B cell (primary cell): ENCODE measurements around the gene RAB3A.

Experiments
- EZH2 ChIP-seq: IDR thresholded peaks from 2 replicates; pipeline ENCODE4 v1.6.1; 2012; ENCODE audit warnings: borderline replicate concordance, low read depth, mild to moderate bottlenecking, moderate library complexity, low read length; ENCODE audit not compliant: insufficient read depth, poor library complexity, severe bottlenecking
- TF ChIP-seq, protein P1 (sequence below): fragments of 200-600 bp; IDR thresholded peaks from one replicate; pipeline ENCODE4 v1.8.0; 2022; ENCODE audit warnings: antibody characterized with exemption, mild to moderate bottlenecking

DNA sequence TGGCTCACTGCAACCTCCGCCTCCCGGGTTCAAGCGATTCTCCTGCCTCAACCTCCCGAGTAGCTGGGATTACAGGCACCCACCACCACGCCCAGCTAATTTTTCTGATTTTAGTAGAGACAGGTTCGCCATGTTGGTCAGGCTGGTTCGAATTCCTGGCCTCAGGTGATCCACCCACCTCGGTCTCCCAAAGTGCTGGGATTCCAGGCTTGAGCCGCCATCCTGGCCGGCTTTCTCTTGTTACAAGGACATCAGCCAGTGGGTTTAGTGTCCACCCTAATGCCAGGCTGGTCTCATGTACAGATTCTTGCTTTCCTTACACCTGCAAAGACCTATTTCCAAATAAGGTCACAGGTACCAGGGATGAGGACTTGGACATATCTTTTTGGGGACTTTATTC is 44.0 kb downstream of the RAB3A start:
- TF ChIP-seq, protein P1, sequence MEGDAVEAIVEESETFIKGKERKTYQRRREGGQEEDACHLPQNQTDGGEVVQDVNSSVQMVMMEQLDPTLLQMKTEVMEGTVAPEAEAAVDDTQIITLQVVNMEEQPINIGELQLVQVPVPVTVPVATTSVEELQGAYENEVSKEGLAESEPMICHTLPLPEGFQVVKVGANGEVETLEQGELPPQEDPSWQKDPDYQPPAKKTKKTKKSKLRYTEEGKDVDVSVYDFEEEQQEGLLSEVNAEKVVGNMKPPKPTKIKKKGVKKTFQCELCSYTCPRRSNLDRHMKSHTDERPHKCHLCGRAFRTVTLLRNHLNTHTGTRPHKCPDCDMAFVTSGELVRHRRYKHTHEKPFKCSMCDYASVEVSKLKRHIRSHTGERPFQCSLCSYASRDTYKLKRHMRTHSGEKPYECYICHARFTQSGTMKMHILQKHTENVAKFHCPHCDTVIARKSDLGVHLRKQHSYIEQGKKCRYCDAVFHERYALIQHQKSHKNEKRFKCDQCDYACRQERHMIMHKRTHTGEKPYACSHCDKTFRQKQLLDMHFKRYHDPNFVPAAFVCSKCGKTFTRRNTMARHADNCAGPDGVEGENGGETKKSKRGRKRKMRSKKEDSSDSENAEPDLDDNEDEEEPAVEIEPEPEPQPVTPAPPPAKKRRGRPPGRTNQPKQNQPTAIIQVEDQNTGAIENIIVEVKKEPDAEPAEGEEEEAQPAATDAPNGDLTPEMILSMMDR, result no peak
- TF ChIP-seq EZH2, result no peak
